ENCODE measurements around the gene DFFA.
A peak's percentile ranks its signal among the peaks of the same experiment; 100 is the strongest.
"Not testable (repeated sequence)": the region's sequence is repeated elsewhere in the genome, so short reads cannot be mapped to it uniquely, and the experiment has no call there.

Gene DFFA

DNA sequence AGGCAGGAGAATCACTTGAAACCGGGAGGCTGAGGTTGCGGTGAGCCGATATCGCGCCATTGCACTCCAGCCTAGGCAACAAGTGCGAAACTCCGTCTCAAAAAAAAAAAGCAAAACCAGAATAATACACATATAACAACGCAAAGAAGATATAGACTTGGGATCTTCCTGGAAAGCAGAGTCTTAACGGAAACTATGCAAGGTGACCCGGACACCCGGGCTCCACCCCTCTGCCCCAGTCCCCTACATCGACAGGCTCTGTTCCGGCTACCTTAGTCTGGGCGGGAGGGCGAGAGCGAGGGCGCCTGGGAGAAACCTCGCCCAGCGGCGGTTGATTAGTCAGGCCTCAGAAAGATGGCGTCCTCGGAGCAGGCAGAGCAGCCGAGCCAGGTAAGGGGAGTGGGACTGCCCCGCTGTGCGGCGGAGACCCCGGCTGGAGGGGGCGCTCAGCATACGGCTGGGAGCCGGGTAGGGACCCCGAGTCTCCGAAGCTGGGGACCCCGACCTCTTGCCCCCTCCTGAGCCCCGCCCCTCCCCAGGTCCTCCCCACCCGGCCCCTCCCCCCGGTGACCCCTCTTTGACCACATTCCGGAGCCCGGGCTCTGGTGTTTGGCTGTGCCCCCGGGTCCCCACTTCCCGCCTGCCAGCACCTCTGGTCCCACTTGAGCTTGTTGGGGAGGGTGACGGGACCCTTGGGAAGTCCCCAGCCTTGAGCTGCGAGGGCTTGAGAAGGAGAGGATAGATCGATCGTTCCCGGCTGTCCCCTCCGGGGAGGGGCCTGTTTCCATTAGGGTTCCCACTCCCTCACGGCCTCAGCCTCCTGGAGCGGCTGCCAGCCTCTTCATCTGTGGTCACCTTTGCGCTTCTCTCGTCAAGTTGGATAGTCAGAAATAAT is 2.5 kb upstream of the DFFA start, which contains the start of gene PEX14:
PEX14 (plus strand) TSS at position 338 of the 895 bp plus-strand sequence; CDS start at position 355, 17 bp downstream.
- H3K27me3 ChIP-seq (ENCODE audit: insufficient read depth, low read length, poor library complexity) = no peaks in the 10 kb centered on the region
- H3K4me1 ChIP-seq (ENCODE audit: insufficient read depth, low read length) = peaks cover 55% of the 10 kb centered on the region
- TF ChIP-seq EZH2 (IDR thresholded peaks at IDR 0.05; ENCODE audit: borderline replicate concordance, low read depth, low read length, severe bottlenecking) = no peak
- TF ChIP-seq, protein P1, sequence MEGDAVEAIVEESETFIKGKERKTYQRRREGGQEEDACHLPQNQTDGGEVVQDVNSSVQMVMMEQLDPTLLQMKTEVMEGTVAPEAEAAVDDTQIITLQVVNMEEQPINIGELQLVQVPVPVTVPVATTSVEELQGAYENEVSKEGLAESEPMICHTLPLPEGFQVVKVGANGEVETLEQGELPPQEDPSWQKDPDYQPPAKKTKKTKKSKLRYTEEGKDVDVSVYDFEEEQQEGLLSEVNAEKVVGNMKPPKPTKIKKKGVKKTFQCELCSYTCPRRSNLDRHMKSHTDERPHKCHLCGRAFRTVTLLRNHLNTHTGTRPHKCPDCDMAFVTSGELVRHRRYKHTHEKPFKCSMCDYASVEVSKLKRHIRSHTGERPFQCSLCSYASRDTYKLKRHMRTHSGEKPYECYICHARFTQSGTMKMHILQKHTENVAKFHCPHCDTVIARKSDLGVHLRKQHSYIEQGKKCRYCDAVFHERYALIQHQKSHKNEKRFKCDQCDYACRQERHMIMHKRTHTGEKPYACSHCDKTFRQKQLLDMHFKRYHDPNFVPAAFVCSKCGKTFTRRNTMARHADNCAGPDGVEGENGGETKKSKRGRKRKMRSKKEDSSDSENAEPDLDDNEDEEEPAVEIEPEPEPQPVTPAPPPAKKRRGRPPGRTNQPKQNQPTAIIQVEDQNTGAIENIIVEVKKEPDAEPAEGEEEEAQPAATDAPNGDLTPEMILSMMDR (IDR thresholded peaks at IDR 0.05; ENCODE audit: borderline replicate concordance, extremely low read depth, low read length, poor library complexity, severe bottlenecking) = no peak
- H3K79me2 ChIP-seq (ENCODE audit: insufficient read depth, low read length) = peaks cover 65% of the 10 kb centered on the region
- peaks cover 5% of the 10 kb centered on the region; the same call in 1 of the 2 replicates for H4K20me1 ChIP-seq (ENCODE audit: insufficient read depth, low read length)
- peak within 1 kb of the TSS; percentile 83 for H2AFZ ChIP-seq (ENCODE audit: low read depth, low read length)
- DNase-seq (peak; percentile 93), ATAC-seq (ENCODE audit: insufficient read depth, low read depth) (peak; percentile 85)
- peak within 1 kb of the TSS; percentile 78 for H3K9ac ChIP-seq (ENCODE audit: low read depth, low read length)
- H3K27ac ChIP-seq (ENCODE audit: low read length) = peak within 1 kb of the TSS; percentile 83
- no peaks in the 10 kb centered on the region for H3K9me3 ChIP-seq (ENCODE audit: insufficient read depth, low read length, severe bottlenecking)
- H3K4me3 ChIP-seq (ENCODE audit: low read depth in 1 of 2, low read length in 2 of 2) = peak within 1 kb of the TSS; percentile 88 to 97
- peak within 1 kb of the TSS; percentile 90 for H3K4me2 ChIP-seq (ENCODE audit: insufficient read depth, low read length)
- H3K36me3 ChIP-seq (ENCODE audit: insufficient read depth, low read length) = peaks cover 3% of the 10 kb centered on the region

DNA sequence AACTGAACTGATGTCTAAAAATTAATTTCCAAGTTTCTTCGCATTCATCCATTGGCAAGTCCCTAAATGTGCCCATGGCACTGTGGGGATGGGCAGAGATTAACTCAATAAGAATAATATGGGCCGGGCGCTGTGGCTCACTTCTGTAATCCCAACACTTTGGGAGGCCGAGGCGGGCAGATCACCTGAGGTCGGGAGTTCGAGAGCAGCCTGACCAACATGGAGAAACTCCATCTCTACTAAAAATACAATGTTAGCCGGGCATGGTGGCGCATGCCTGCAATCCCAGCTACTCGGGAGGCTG is 1.9 kb upstream of the DFFA start:
- not testable (repeated sequence) for H3K27me3 ChIP-seq (ENCODE audit: insufficient read depth, low read length, poor library complexity); DNase-seq; H4K20me1 ChIP-seq (ENCODE audit: insufficient read depth, low read length); H3K36me3 ChIP-seq (ENCODE audit: insufficient read depth, low read length); ATAC-seq (ENCODE audit: insufficient read depth, low read depth); H3K9me3 ChIP-seq (ENCODE audit: insufficient read depth, low read length, severe bottlenecking)
- Histone ChIP-seq H3K79me2 (ENCODE audit: insufficient read depth, low read length) (peaks cover 61% of the 10 kb centered on the region), H3K4me1 (ENCODE audit: insufficient read depth, low read length) (peaks cover 55% of the 10 kb centered on the region), H3K4me3 (ENCODE audit: low read depth in 1 of 2, low read length in 2 of 2) (peak overlapping the region; percentile 88 to 97; a peak in 3 of 4 replicates), H3K4me2 (ENCODE audit: insufficient read depth, low read length) (peak overlapping the region; percentile 90), H3K9ac (ENCODE audit: low read depth, low read length) (peak overlapping the region; percentile 78), H2AFZ (ENCODE audit: low read depth, low read length) (peak overlapping the region; percentile 70), H3K27ac (ENCODE audit: low read length) (peak overlapping the region; percentile 83)

DNA sequence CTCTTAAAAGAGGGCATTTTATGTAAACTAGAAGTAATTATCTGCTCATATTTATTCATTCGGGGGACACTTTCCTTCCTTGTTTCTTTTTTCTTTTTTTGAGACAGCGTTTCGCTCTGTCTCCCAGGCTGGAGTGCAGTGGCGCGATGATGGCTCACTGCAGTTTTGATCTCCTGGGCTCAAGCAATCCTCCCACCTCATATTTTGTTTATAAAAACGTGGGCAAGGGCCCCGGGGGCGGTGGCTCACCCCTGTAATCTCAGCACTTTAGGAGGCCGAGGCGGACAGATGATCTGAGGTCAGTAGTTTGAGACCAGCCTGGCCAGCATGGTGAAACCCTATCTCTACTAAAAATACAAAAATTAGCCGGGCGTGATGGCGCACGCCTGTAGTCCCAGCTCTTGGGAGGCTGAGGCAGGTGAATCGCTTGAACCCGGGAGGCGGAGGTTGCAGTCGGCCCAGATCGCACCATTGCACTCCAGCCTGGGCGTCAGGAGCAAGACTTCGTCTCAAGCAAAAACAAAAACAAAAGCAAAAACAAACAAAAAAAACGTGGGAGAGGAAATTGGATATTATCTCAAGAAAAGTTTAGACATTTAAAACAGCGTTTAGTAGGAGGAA is 926 bp upstream of the DFFA start:
- H3K4me3 ChIP-seq (ENCODE audit: low read depth in 1 of 2, low read length in 2 of 2) = peak overlapping the region in 1 of 2 experiments; percentile 88; a peak in 3 of 4 replicates

More for the DNA sequence above, 926 bp upstream of the DFFA start:
- Histone ChIP-seq H2AFZ (ENCODE audit: low read depth, low read length) (peak overlapping the region; percentile 93), H3K9me3 (ENCODE audit: insufficient read depth, low read length, severe bottlenecking) (no peaks in the 10 kb centered on the region), H3K27ac (ENCODE audit: low read length) (peak overlapping the region; percentile 87), H3K27me3 (ENCODE audit: insufficient read depth, low read length, poor library complexity) (no peaks in the 10 kb centered on the region), H4K20me1 (ENCODE audit: insufficient read depth, low read length) (no peaks in the 10 kb centered on the region), H3K4me1 (ENCODE audit: insufficient read depth, low read length) (peaks cover 55% of the 10 kb centered on the region), H3K79me2 (ENCODE audit: insufficient read depth, low read length) (peaks cover 52% of the 10 kb centered on the region), H3K36me3 (ENCODE audit: insufficient read depth, low read length) (peaks cover 14% of the 10 kb centered on the region), H3K4me2 (ENCODE audit: insufficient read depth, low read length) (peak overlapping the region; percentile 84), H3K9ac (ENCODE audit: low read depth, low read length) (peak overlapping the region; percentile 68)
- DNase-seq (no peak), ATAC-seq (ENCODE audit: insufficient read depth, low read depth) (no peak)
- TF ChIP-seq, protein P1 (IDR thresholded peaks at IDR 0.05; ENCODE audit: borderline replicate concordance, extremely low read depth, low read length, poor library complexity, severe bottlenecking) = no peak
- no peak for TF ChIP-seq EZH2 (IDR thresholded peaks at IDR 0.05; ENCODE audit: borderline replicate concordance, low read depth, low read length, severe bottlenecking)

Data from DND-41 (cell line).